ENCODE measurements around the gene SLC6A12.

DNA sequence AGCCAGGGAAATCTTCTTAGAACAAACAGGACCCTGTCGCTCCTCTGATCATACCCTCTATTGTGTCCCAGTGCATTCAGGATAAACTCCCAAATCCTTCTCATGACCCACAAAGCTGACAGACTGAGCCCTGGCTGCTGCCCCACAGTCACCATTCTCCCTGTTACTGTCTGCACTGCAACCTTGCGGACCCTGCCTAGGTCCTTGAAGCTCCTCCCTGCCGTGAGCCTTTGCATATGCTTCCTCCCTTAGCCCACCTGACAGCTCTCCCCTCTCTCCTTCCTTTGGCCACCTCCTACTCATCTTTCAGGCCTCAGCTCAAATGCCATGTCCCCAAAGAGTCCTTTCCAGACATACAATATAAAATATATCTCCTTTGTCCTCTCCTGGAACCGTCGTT is 62.4 kb downstream of the SLC6A12 start:
- no peak for TF ChIP-seq POLR2A (IDR thresholded peaks at IDR 0.05; ENCODE audit: low read depth, low read length)
- no peak for TF ChIP-seq POLR2AphosphoS5 (IDR thresholded peaks at IDR 0.05; ENCODE audit: low read depth, low read length)

All from GM12892 (cell line).